Liver (tissue), 9 donors: ENCODE measurements around the gene EML6. TPM values are rescaled to one million over a fixed set of nuclear protein-coding genes. Genes with fewer than 3 reads are reported as not detected.

Source experiments
- DNase-seq: peaks from one replicate; pipeline ENCODE4 v3.0.0-alpha.2; 2017; ENCODE audit warnings: low spot score
- H3K27ac ChIP-seq, 2 donors: one replicate each; pipeline ENCODE4 v1.7.0; 2013; ENCODE audit warnings: inconsistent platforms in 2 of 2, low read length in 2 of 2, control low read depth in 1 of 2, low read depth in 1 of 2, mild to moderate bottlenecking in 1 of 2
- H3K27me3 ChIP-seq, 4 donors: one replicate each; pipeline versions ENCODE4 v1.6.1 to v1.7.0; 2013; ENCODE audit warnings: low read length in 3 of 4, inconsistent platforms in 1 of 4, mild to moderate bottlenecking in 1 of 4, moderate library complexity in 1 of 4; ENCODE audit not compliant: control insufficient read depth in 4 of 4, insufficient read depth in 4 of 4
- H3K36me3 ChIP-seq, 4 donors: one replicate each; pipeline versions ENCODE4 v1.6.1 to v1.7.0; 2013; ENCODE audit warnings: low read length in 3 of 4, mild to moderate bottlenecking in 3 of 4, low read depth in 1 of 4, moderate library complexity in 1 of 4; ENCODE audit not compliant: control insufficient read depth in 4 of 4, insufficient read depth in 3 of 4
- H3K4me1 ChIP-seq, 4 donors: one replicate each; pipeline versions ENCODE4 v1.6.1 to v1.7.0; 2013; ENCODE audit warnings: low read length in 3 of 4, mild to moderate bottlenecking in 3 of 4, moderate library complexity in 1 of 4; ENCODE audit not compliant: control insufficient read depth in 4 of 4, insufficient read depth in 4 of 4
- H3K4me3 ChIP-seq, 3 donors: one replicate each; pipeline versions ENCODE4 v1.6.1 to v1.7.0; 2013; ENCODE audit warnings: low read length in 3 of 3, control low read depth in 1 of 3, low read depth in 1 of 3, mild to moderate bottlenecking in 1 of 3
- H3K9ac ChIP-seq, 2 donors: one replicate each; pipeline ENCODE4 v1.7.0; 2013; ENCODE audit warnings: low read length in 2 of 2, mild to moderate bottlenecking in 2 of 2, moderate library complexity in 2 of 2, control low read depth in 1 of 2, low read depth in 1 of 2
- H3K9me3 ChIP-seq, 4 donors: one replicate each; pipeline versions ENCODE4 v1.6.1 to v1.7.0; 2013; ENCODE audit warnings: low read length in 3 of 4; ENCODE audit not compliant: control insufficient read depth in 4 of 4
- CTCF ChIP-seq: fragments of 150-350 bp; IDR thresholded peaks from 2 replicates; pipeline ENCODE4 v1.5.1; 2017; ENCODE audit warnings: improper control_type of control experiment, low read depth, low read length; ENCODE audit not compliant: missing input control
- EGR1 ChIP-seq, 2 donors: IDR thresholded peaks; 2 replicates each; pipeline ENCODE4 v1.6.1; 2016 to 2018; ENCODE audit warnings: antibody characterized with exemption in 2 of 2, low read depth in 2 of 2
- FOXA1 ChIP-seq: IDR thresholded peaks from 2 replicates; pipeline ENCODE4 v1.6.1; 2016; ENCODE audit warnings: antibody characterized with exemption
- FOXA2 ChIP-seq: IDR thresholded peaks from 2 replicates; pipeline ENCODE4 v1.6.1; 2016; ENCODE audit warnings: antibody characterized with exemption
- GABPA ChIP-seq, 2 donors: IDR thresholded peaks in 1 of 2; conservative IDR thresholded peaks in 1 of 2; 2 replicates each; pipeline ENCODE4 v1.6.1; 2016; ENCODE audit warnings: antibody characterized with exemption in 2 of 2, mild to moderate bottlenecking in 1 of 2, moderate library complexity in 1 of 2
- HNF4A ChIP-seq, 2 donors: conservative IDR thresholded peaks; 2 replicates each; pipeline ENCODE4 v1.6.1; 2016; ENCODE audit warnings: antibody characterized with exemption in 2 of 2, mild to moderate bottlenecking in 2 of 2
- JUND ChIP-seq, 2 donors: IDR thresholded peaks; 2 replicates each; pipeline ENCODE4 v1.6.1; 2016; ENCODE audit warnings: antibody characterized with exemption in 2 of 2
- MAX ChIP-seq: IDR thresholded peaks from 2 replicates; pipeline ENCODE4 v1.6.1; 2016; ENCODE audit warnings: antibody characterized with exemption
- NR2F2 ChIP-seq: IDR thresholded peaks from 2 replicates; pipeline ENCODE4 v1.6.1; 2016; ENCODE audit warnings: antibody characterized with exemption
- RXRA ChIP-seq, 2 donors: IDR thresholded peaks; 2 replicates each; pipeline ENCODE4 v1.6.1; 2017 to 2018; ENCODE audit warnings: antibody characterized with exemption in 2 of 2, mild to moderate bottlenecking in 1 of 2
- SP1 ChIP-seq: IDR thresholded peaks from 2 replicates; pipeline ENCODE4 v1.6.1; 2018; ENCODE audit warnings: antibody characterized with exemption, mild to moderate bottlenecking
- ZBTB33 ChIP-seq: IDR thresholded peaks from 2 replicates; pipeline ENCODE4 v1.6.1; 2016; ENCODE audit warnings: antibody characterized with exemption
- WGBS: extraction: QIAGEN DNeasy Blood & Tissue Kit; methylation state at CpG from one replicate; pipeline ENCODE4 v1.1.7; 2013; 5-methylcytosine and 5-hydroxymethylcytosine counted together
- polyA plus RNA-seq, 2 donors: library from polyadenylated mRNA; stranded (reverse) in 1 of 2; unstranded in 1 of 2; fragments of 200-250 nt in 1 of 2; fragments of >200 nt in 1 of 2; fragmentation: Nextera tagmentation in 1 of 2; extraction: Ambion mirVana in 1 of 2; gene quantifications; one replicate each; pipeline versions ENCODE4 v1.2.1 to v1.2.3, GENCODE V29; 2013 to 2015
- total RNA-seq, 2 donors: library from RNA; depleted of rRNA; stranded (reverse); fragments of >200 nt; gene quantifications; one replicate each; pipeline ENCODE4 v1.2.3, GENCODE V29; 2014
- TF ChIP-seq, protein P1 (sequence below): IDR thresholded peaks from 2 replicates; pipeline ENCODE4 v1.6.1; 2016; ENCODE audit warnings: antibody characterized with exemption, mild to moderate bottlenecking
- TF ChIP-seq, protein P2 (sequence below): IDR thresholded peaks from 2 replicates; pipeline ENCODE4 v1.6.1; 2016; ENCODE audit warnings: antibody characterized with exemption
- donor health status: healthy.
- donor health status: healthy.
- donor health status: healthy.
- donor health status: healthy.
- donor health status: healthy.

EML6 gene
- total and polyA plus RNA-seq, 4 donors = 0.33 to 3.0 (median 1.4) TPM

DNA sequence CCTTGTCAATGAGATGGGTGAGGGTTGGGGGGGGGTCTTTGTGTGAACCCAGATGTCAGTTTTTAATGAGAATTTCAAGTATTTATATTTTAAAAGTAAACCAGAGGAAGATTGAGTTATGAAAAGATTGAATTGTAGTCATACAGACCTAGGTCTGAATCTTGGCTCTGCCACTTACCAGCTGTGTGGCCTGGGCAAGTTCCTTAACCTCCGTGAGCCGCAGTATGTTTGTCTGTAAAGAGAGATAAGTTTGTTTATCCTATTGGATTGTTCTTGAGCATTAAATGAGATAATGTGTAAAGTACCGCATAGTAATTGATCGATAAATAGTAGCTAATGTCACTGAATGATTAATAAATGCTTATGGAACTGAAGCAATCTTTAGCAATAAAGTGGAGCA lies 63.8 kb downstream of the EML6 start:
- Histone ChIP-seq H3K4me3 (no peak overlapping the region), H3K4me1 (no peaks in the 10 kb centered on the region), H3K36me3 (no peaks in the 10 kb centered on the region), H3K27ac (no peak overlapping the region), H3K9ac (no peak overlapping the region), H3K9me3 (no peaks in the 10 kb centered on the region), H3K27me3 (no peaks in the 10 kb centered on the region)
- TF ChIP-seq, protein P1, sequence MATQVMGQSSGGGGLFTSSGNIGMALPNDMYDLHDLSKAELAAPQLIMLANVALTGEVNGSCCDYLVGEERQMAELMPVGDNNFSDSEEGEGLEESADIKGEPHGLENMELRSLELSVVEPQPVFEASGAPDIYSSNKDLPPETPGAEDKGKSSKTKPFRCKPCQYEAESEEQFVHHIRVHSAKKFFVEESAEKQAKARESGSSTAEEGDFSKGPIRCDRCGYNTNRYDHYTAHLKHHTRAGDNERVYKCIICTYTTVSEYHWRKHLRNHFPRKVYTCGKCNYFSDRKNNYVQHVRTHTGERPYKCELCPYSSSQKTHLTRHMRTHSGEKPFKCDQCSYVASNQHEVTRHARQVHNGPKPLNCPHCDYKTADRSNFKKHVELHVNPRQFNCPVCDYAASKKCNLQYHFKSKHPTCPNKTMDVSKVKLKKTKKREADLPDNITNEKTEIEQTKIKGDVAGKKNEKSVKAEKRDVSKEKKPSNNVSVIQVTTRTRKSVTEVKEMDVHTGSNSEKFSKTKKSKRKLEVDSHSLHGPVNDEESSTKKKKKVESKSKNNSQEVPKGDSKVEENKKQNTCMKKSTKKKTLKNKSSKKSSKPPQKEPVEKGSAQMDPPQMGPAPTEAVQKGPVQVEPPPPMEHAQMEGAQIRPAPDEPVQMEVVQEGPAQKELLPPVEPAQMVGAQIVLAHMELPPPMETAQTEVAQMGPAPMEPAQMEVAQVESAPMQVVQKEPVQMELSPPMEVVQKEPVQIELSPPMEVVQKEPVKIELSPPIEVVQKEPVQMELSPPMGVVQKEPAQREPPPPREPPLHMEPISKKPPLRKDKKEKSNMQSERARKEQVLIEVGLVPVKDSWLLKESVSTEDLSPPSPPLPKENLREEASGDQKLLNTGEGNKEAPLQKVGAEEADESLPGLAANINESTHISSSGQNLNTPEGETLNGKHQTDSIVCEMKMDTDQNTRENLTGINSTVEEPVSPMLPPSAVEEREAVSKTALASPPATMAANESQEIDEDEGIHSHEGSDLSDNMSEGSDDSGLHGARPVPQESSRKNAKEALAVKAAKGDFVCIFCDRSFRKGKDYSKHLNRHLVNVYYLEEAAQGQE = no peak
- no peak for TF ChIP-seq FOXA2
- no peak for TF ChIP-seq GABPA (IDR thresholded peaks at IDR 0.05 in 1 of 2, conservative IDR thresholded peaks at IDR 0.05 in 1 of 2)
- no peak for TF ChIP-seq HNF4A (conservative IDR thresholded peaks at IDR 0.05)
- no peak for TF ChIP-seq FOXA1
- no peak for TF ChIP-seq ZBTB33
- TF ChIP-seq SP1 = no peak
- TF ChIP-seq MAX = no peak
- no peak for TF ChIP-seq NR2F2
- TF ChIP-seq, protein P2, sequence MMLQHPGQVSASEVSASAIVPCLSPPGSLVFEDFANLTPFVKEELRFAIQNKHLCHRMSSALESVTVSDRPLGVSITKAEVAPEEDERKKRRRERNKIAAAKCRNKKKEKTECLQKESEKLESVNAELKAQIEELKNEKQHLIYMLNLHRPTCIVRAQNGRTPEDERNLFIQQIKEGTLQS = no peak
- no peak for TF ChIP-seq EGR1 (IDR thresholded peaks at IDR 0.05; ENCODE audit: low read depth in 2 of 2)
- no peak for TF ChIP-seq CTCF
- TF ChIP-seq RXRA (IDR thresholded peaks at IDR 0.05) = no peak
- 50% methylated on average over 4 of the region's 4 CpGs for WGBS
- DNase-seq = no peak

DNA sequence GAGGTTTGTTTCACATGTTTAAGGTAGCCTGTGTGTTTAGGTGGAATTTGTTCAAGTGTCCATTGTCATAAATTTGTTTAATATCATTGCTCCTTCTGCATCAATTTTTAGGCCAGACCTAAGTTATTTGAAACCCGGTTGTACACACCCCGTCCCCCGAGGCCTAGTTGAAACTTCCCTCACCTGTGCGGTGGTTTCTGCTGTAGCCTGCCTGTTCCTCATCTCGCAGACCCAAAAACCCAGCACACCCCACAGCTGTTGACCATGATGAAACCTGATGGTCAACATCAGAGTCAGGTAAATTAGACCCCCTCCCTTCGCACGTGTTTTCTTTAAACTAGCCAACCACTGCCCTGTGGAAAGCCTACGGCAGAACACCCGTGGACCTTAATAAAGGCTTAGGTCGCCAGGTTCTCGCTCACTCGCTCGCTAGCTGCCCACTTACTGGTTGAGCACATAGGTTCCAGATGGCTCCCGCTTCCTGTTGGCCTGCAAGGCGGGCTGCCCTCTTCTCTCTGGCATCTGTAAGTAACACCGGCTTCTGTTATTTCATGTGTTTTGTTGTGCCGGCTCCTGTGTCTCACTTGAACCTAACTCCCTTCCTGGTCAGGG lies 64.4 kb downstream of the EML6 start:
- H3K36me3 ChIP-seq = no peaks in the 10 kb centered on the region
- H3K27me3 ChIP-seq = no peaks in the 10 kb centered on the region
- no peaks in the 10 kb centered on the region for H3K9me3 ChIP-seq
- H3K4me1 ChIP-seq = no peaks in the 10 kb centered on the region
- 96% methylated on average over 17 of the region's 17 CpGs for WGBS
- H3K9ac ChIP-seq = no peak overlapping the region
- no peak for DNase-seq
- H3K4me3 ChIP-seq = no peak overlapping the region
- no peak for TF ChIP-seq JUND (IDR thresholded peaks at IDR 0.05)
- TF ChIP-seq NR2F2 = no peak
- no peak for TF ChIP-seq SP1
- TF ChIP-seq, protein P2 = no peak
- H3K27ac ChIP-seq = no peak overlapping the region
